CD4-positive, alpha-beta memory T cell (primary cell): ENCODE measurements around the gene ADCY10. TPM values are rescaled to one million over a fixed set of nuclear protein-coding genes. Genes with fewer than 3 reads are reported as not detected.

Experiments used
- CTCF ChIA-PET: fragments of 350-600 bp; sonication (Branson Sonifier 250); formaldehyde crosslinking; loops from one replicate; lab custom pipeline; 2021; ENCODE audit warnings: inconsistent platforms; ENCODE audit not compliant: partially characterized antibody; lab: Charles Lee
- POLR2A ChIA-PET: fragments of 350-600 bp; sonication (Branson Sonifier 250); formaldehyde crosslinking; loops from one replicate; lab custom pipeline; 2021; ENCODE audit not compliant: partially characterized antibody; lab: Charles Lee
- DNase-seq, 5 donors: peaks; one replicate each; pipeline versions ENCODE4 v3.0.0 to v3.0.0-alpha.2; 2020 to 2022; ENCODE audit warnings: mixed read lengths in 1 of 5
- H3K27ac ChIP-seq: one replicate; pipeline ENCODE4 v1.7.0; 2013; ENCODE audit warnings: low read depth, low read length
- H3K27me3 ChIP-seq: 2 replicates; pipeline ENCODE4 v1.7.0; 2013; ENCODE audit warnings: mild to moderate bottlenecking, low read length, moderate library complexity; ENCODE audit not compliant: insufficient read depth
- H3K36me3 ChIP-seq: 2 replicates; pipeline ENCODE4 v1.7.0; 2013; ENCODE audit warnings: mild to moderate bottlenecking, low read length, moderate library complexity; ENCODE audit not compliant: insufficient read depth
- H3K4me1 ChIP-seq: 2 replicates; pipeline ENCODE4 v1.7.0; 2013; ENCODE audit warnings: mild to moderate bottlenecking, low read length, moderate library complexity; ENCODE audit not compliant: insufficient read depth
- H3K4me3 ChIP-seq, 2 donors: one replicate each; pipeline ENCODE4 v1.7.0; 2013; ENCODE audit warnings: low read length in 2 of 2, mild to moderate bottlenecking in 1 of 2
- H3K9me3 ChIP-seq, 2 donors: one replicate each; pipeline ENCODE4 v1.7.0; 2013; ENCODE audit warnings: low read length in 2 of 2, control low read depth in 1 of 2; ENCODE audit not compliant: control insufficient read depth in 1 of 2
- H3K27ac Mint-ChIP-seq, 7 donors: one replicate each; pipeline ENCODE4 v1.8.0; 2020 to 2021; ENCODE audit warnings: mixed read lengths in 7 of 7, mild to moderate bottlenecking in 6 of 7, inconsistent platforms in 3 of 7, moderate library complexity in 3 of 7
- H3K27me3 Mint-ChIP-seq, 2 donors: one replicate each; pipeline ENCODE4 v1.8.0; 2020 to 2021; ENCODE audit warnings: mixed read lengths in 2 of 2
- H3K36me3 Mint-ChIP-seq, 2 donors: one replicate each; pipeline ENCODE4 v1.8.0; 2020 to 2021; ENCODE audit warnings: mixed read lengths in 2 of 2, inconsistent platforms in 1 of 2, mild to moderate bottlenecking in 1 of 2
- H3K4me1 Mint-ChIP-seq, 4 donors: one replicate each; pipeline ENCODE4 v1.8.0; 2020 to 2021; ENCODE audit warnings: mixed read lengths in 4 of 4, mild to moderate bottlenecking in 1 of 4
- H3K4me3 Mint-ChIP-seq, 8 donors: one replicate each; pipeline ENCODE4 v1.8.0; 2020 to 2021; ENCODE audit warnings: mixed read lengths in 8 of 8, mild to moderate bottlenecking in 7 of 8, moderate library complexity in 6 of 8, inconsistent platforms in 3 of 8
- H3K9me3 Mint-ChIP-seq, 8 donors: one replicate each; pipeline ENCODE4 v1.8.0; 2020 to 2021; ENCODE audit warnings: mixed read lengths in 8 of 8, mild to moderate bottlenecking in 5 of 8, inconsistent platforms in 3 of 8, moderate library complexity in 1 of 8
- intact Hi-C: fragments of 100-400 bp; cut with micrococcal nuclease; formaldehyde crosslinking; loops from one replicate; pipeline ENCODE4 v1.15.1; 2023
- polyA plus RNA-seq, 2 donors: library from polyadenylated mRNA; unstranded; fragments of 300-500 nt; fragmentation: Illumina TruSeq; gene quantifications; one replicate each; pipeline ENCODE4 v1.2.3, GENCODE V29; 2021
- total RNA-seq, 2 experiments: library from RNA; stranded (reverse); gene quantifications; one replicate each; pipeline ENCODE4 v1.2.3, GENCODE V29; 2021

Gene ADCY10
- total and polyA plus RNA-seq, 4 experiments from 2014 or later, result 0.61 to 0.96 TPM; not detected in 2

DNA sequence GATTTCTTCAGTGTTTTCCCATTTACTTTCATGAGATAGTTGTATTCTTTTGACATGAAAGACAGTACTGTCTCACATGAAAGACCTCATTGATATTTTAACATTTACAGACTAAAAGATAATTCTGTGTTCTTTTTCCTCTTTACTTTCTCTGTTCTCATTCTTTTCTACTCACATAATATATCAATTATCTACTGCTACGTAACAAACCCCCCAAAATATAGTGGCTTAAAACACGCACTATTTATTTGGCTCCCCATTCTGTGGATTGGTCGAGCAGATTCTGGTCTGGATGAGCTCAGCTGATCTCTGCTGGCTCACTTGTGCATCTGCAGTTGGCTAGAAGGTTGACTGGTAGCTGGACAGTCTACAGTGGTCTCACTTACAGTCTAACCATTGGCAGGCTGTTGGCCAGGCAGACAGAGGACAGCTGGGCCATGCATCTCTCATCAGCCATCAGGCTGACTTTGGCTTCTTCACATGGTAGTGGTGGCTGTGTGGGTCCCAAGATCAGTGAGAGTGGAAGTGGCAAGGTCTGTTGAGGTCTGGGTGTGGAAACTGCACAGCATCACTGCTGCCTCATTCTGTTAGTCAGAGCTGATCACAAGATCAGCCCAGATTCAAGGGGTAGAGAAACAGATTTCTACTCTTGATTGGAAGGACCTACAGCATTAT lies 128.9 kb downstream of the ADCY10 start:
- Histone ChIP-seq H3K4me1 (no peaks in the 10 kb centered on the region), H3K9me3 (no peaks in the 10 kb centered on the region), H3K27ac (no peak overlapping the region), H3K4me3 (no peak overlapping the region), H3K36me3 (no peaks in the 10 kb centered on the region), H3K27me3 (no peaks in the 10 kb centered on the region)
- H3K9me3 Mint-ChIP-seq, result peaks cover 0 to 6% (median 0%) of the 10 kb centered on the region in 8 donors
- H3K27me3 Mint-ChIP-seq, result no peaks in the 10 kb centered on the region
- H3K36me3 Mint-ChIP-seq, result peaks cover 4 to 11% of the 10 kb centered on the region in 2 donors
- ChIA-PET CTCF (interaction anchor here (0.6 kb wide), 1 partner anchor 13 kb away, joined by 3 read pairs; no protein-coding TSS in a partner anchor), POLR2A (no interaction called here)
- H3K4me1 Mint-ChIP-seq, result no peaks in the 10 kb centered on the region
- no peak overlapping the region for H3K4me3 Mint-ChIP-seq
- intact Hi-C loops, result no loop called here
- peak overlapping the region in 2 of 7 donors; percentile 10 to 25 for H3K27ac Mint-ChIP-seq
- no peak for DNase-seq

DNA sequence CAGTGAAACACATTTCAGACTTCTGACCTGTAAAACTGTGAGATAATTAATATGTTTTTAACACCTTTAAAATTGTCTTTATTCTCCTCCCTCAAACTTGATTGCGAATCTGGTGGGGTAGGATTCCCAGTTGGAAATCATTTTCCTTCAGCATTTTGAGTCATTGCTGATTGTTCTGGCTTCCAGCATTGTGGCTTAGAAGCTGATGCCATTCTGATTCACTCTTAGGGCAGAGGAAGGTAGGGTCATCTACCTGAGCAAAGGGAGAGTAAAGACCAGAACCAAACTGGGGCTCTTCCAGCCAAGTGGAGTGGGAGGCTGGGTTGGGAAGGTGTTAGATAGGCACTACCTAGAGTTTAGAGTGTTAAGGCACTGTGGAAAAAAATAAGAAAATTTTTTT lies 131.0 kb downstream of the ADCY10 start:
- no peaks in the 10 kb centered on the region for H3K4me1 ChIP-seq
- CTCF ChIA-PET, result no interaction called here
- no peak overlapping the region for H3K27ac Mint-ChIP-seq
- no peak overlapping the region for H3K4me3 Mint-ChIP-seq
- no peak for DNase-seq
- H3K9me3 ChIP-seq, result no peaks in the 10 kb centered on the region
- H3K27me3 Mint-ChIP-seq, result no peaks in the 10 kb centered on the region
- H3K4me1 Mint-ChIP-seq, result no peaks in the 10 kb centered on the region
- no peak overlapping the region for H3K4me3 ChIP-seq
- H3K27me3 ChIP-seq, result no peaks in the 10 kb centered on the region
- peaks cover 0 to 8% (median under 1%) of the 10 kb centered on the region in 8 donors for H3K9me3 Mint-ChIP-seq
- H3K36me3 Mint-ChIP-seq, result peaks cover 7 to 19% of the 10 kb centered on the region in 2 donors
- POLR2A ChIA-PET, result no interaction called here
- intact Hi-C loops, result no loop called here
- no peaks in the 10 kb centered on the region for H3K36me3 ChIP-seq
- no peak overlapping the region for H3K27ac ChIP-seq

DNA sequence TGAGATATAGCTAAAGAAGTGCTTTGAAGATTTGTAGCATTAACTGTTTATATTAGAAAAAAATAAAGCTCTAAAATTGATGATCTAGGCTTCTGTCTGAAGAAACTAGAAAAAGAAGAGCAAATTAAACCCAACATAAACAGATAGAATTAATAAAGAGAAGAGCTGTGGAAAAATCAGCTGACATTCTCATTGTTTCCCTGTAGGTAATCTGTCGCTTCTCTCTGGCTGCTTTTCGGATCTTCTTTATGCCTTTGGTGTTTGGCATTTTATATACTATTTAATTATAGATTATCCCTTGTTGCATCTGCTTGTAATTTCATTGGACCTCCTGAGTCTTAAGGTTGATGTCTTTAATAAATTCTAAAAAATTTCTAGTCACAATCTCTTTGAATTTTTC lies 132.4 kb downstream of the ADCY10 start:
- no peaks in the 10 kb centered on the region for H3K36me3 ChIP-seq
- H3K4me3 Mint-ChIP-seq, result no peak overlapping the region
- H3K27me3 ChIP-seq, result no peaks in the 10 kb centered on the region
- intact Hi-C loops, result no loop called here
- H3K4me1 ChIP-seq, result no peaks in the 10 kb centered on the region
- DNase-seq, result no peak
- POLR2A ChIA-PET, result no interaction called here
- no peaks in the 10 kb centered on the region for H3K9me3 ChIP-seq
- peaks cover 0 to 8% (median under 1%) of the 10 kb centered on the region in 8 donors for H3K9me3 Mint-ChIP-seq
- peaks cover 4 to 19% of the 10 kb centered on the region in 2 donors for H3K36me3 Mint-ChIP-seq
- no peak overlapping the region for H3K27ac Mint-ChIP-seq
- no peak overlapping the region for H3K4me3 ChIP-seq
- H3K27ac ChIP-seq, result no peak overlapping the region
- no peaks in the 10 kb centered on the region for H3K4me1 Mint-ChIP-seq
- no peaks in the 10 kb centered on the region for H3K27me3 Mint-ChIP-seq
- CTCF ChIA-PET, result interaction anchor here (1.3 kb wide), 1 partner anchor 22 kb away, joined by 3 read pairs; no protein-coding TSS in a partner anchor

GRCh38 chr1:167777269-167777650 lies 136.7 kb downstream of the ADCY10 start:
- Mint-ChIP-seq H3K9me3 (peaks cover 0 to 8% (median under 1%) of the 10 kb centered on the region in 8 donors), H3K4me3 (no peak overlapping the region), H3K27me3 (no peaks in the 10 kb centered on the region), H3K4me1 (no peaks in the 10 kb centered on the region), H3K27ac (peak overlapping the region in 1 of 7 donors; percentile 29), H3K36me3 (peaks cover 9 to 38% of the 10 kb centered on the region in 2 donors)
- POLR2A ChIA-PET, result no interaction called here
- no peak overlapping the region for H3K4me3 ChIP-seq
- H3K27me3 ChIP-seq, result no peaks in the 10 kb centered on the region
- H3K27ac ChIP-seq, result no peak overlapping the region
- CTCF ChIA-PET, result no interaction called here
- DNase-seq, result no peak
- no peaks in the 10 kb centered on the region for H3K4me1 ChIP-seq
- intact Hi-C loops, result no loop called here
- H3K36me3 ChIP-seq, result no peaks in the 10 kb centered on the region
- H3K9me3 ChIP-seq, result no peaks in the 10 kb centered on the region

DNA sequence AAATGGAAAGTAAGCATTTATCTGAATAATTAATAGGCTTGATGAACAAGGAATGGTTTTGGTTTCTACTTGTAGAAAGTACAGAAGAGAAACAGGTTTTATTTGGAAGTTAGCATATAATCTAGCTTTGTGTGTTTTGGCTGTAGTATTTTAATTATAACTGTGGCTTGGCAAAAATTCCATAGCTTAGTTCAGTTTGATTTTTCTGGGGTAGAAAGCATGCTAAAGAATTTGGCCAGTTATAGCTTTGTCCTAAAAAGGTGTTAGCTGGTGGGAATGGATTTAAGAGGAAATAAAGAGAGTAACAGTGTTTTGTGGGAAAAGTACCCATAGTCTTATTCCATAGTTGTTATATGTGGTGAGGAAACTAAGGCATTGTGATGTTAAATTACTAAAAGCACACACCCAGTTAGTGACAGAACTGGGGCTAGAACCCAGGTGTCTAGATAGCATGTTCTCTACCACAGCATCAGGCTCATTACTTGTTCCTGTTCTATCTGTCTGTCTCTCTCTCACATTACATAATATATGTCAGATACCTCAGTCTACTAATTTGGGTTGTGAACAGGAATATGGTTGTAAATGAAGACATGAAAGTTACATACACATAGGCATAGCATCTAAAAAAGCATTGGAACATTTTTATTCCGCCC lies 137.2 kb downstream of the ADCY10 start:
- Histone ChIP-seq H3K27ac (no peak overlapping the region), H3K9me3 (no peaks in the 10 kb centered on the region), H3K4me1 (no peaks in the 10 kb centered on the region), H3K4me3 (no peak overlapping the region), H3K27me3 (no peaks in the 10 kb centered on the region), H3K36me3 (no peaks in the 10 kb centered on the region)
- Mint-ChIP-seq H3K9me3 (peaks cover 0 to 8% (median under 1%) of the 10 kb centered on the region in 8 donors), H3K27ac (no peak overlapping the region), H3K4me3 (no peak overlapping the region), H3K4me1 (no peaks in the 10 kb centered on the region), H3K27me3 (no peaks in the 10 kb centered on the region), H3K36me3 (peaks cover 9 to 41% of the 10 kb centered on the region in 2 donors)
- ChIA-PET CTCF (no interaction called here), POLR2A (no interaction called here)
- intact Hi-C loops, result no loop called here
- no peak for DNase-seq

DNA sequence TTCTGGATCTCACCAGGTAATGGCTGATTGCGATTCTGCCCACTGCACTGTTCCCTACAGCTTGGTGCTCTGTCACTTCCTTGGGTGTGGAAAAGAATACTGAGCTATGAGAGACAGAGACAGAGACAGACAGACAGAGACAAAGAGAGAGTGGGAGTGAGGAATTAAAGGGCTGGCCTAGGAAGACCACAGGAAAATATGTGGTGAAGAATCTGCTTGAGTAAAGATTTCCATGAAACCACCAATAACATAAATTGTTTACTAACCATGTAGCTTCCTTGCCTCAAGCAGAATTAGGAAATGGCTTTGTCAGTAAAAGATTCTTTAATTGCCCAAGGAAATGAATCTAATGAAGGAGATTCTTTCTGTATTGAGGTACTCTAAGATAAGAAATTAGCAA lies 137.8 kb downstream of the ADCY10 start:
- no peak overlapping the region for H3K27ac Mint-ChIP-seq
- peaks cover 0 to 6% (median under 1%) of the 10 kb centered on the region in 8 donors for H3K9me3 Mint-ChIP-seq
- ChIA-PET CTCF (no interaction called here), POLR2A (no interaction called here)
- H3K27ac ChIP-seq, result no peak overlapping the region
- H3K27me3 Mint-ChIP-seq, result no peaks in the 10 kb centered on the region
- no peaks in the 10 kb centered on the region for H3K36me3 ChIP-seq
- H3K36me3 Mint-ChIP-seq, result peaks cover 9 to 43% of the 10 kb centered on the region in 2 donors
- H3K4me1 Mint-ChIP-seq, result no peaks in the 10 kb centered on the region
- no peaks in the 10 kb centered on the region for H3K27me3 ChIP-seq
- intact Hi-C loops, result no loop called here
- no peaks in the 10 kb centered on the region for H3K9me3 ChIP-seq
- H3K4me3 Mint-ChIP-seq, result no peak overlapping the region
- H3K4me1 ChIP-seq, result no peaks in the 10 kb centered on the region
- H3K4me3 ChIP-seq, result no peak overlapping the region
- no peak for DNase-seq

- Mint-ChIP-seq H3K36me3 (peaks cover 9 to 46% of the 10 kb centered on the region in 2 donors), H3K27ac (no peak overlapping the region), H3K4me1 (no peaks in the 10 kb centered on the region), H3K9me3 (peaks cover 0 to 4% (median 0%) of the 10 kb centered on the region in 8 donors), H3K4me3 (no peak overlapping the region), H3K27me3 (no peaks in the 10 kb centered on the region)
- H3K4me3 ChIP-seq, result no peak overlapping the region
- H3K36me3 ChIP-seq, result no peaks in the 10 kb centered on the region
- H3K9me3 ChIP-seq, result no peaks in the 10 kb centered on the region
- CTCF ChIA-PET, result no interaction called here
- H3K4me1 ChIP-seq, result no peaks in the 10 kb centered on the region
- intact Hi-C loops, result no loop called here
- H3K27me3 ChIP-seq, result no peaks in the 10 kb centered on the region
- POLR2A ChIA-PET, result interaction anchor here (0.5 kb wide), 1 partner anchor 71 kb away, joined by 4 read pairs; no protein-coding TSS in a partner anchor
- no peak for DNase-seq
- H3K27ac ChIP-seq, result no peak overlapping the region
Measured at GRCh38 chr1:167775178-167775577, 138.8 kb downstream of the ADCY10 start.
